HG02610 (cell line): ENCODE measurements around the gene HNRNPF.
"Not testable (repeated sequence)": the region's sequence is repeated elsewhere in the genome, so short reads cannot be mapped to it uniquely, and the experiment has no call there.

Experiments used
- ATAC-seq: cut with Tn5 transposase; IDR thresholded peaks from one replicate; pipeline ENCODE4 v1.9.1; 2021; ENCODE audit warnings: mild to moderate bottlenecking, moderate library complexity; ENCODE audit not compliant: unreplicated experiment

HNRNPF gene

GRCh38 chr10:43396928-43397624 lies 11.9 kb downstream of the HNRNPF start:
- peak; percentile 89 for ATAC-seq

- peak; percentile 60 for ATAC-seq
Observed at GRCh38 chr10:43396061-43396927, 12.7 kb downstream of the HNRNPF start.

DNA sequence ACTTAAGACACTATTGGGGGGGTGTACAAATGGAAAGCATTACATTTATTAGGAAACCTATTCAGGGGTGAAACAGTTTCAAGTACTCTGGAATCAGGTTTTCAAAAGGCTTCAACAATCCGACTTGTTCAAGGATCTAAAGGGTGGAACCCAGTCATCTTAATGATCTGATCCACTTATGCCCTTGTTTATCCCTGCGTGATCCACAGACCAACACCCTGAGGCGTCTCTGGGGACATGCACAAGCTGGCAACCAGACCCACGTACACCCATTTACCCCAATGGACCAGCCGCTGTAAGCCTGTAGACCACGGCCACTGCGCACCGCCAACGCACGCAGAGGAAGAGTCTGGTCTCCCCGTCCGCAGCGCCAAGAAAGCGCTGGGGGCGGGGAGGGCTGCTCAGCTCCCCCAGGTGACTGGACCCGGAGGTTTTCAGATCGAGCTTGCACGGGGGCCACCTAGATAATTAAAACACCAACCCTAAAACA lies 13.4 kb downstream of the HNRNPF start:
- no peak for ATAC-seq

DNA sequence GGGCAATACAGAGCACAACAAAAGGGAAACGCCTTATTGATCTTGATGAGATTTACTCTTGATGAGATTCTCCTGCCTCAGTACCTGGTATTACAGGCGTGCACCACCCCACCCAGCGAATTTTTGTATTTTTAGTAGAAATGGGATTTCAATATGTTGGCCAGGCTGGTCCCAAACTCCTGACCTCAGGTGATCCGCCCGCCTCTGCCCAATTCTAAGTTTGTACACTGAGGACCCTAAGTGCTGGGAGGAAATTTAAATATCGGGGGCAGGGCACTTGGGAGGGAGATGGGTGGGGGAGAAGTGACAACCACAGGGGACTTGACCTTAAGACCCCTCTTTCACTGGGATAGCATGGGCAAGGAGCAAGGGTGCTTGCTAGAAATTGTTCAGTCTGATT lies 14.1 kb downstream of the HNRNPF start:
- ATAC-seq: no peak

DNA sequence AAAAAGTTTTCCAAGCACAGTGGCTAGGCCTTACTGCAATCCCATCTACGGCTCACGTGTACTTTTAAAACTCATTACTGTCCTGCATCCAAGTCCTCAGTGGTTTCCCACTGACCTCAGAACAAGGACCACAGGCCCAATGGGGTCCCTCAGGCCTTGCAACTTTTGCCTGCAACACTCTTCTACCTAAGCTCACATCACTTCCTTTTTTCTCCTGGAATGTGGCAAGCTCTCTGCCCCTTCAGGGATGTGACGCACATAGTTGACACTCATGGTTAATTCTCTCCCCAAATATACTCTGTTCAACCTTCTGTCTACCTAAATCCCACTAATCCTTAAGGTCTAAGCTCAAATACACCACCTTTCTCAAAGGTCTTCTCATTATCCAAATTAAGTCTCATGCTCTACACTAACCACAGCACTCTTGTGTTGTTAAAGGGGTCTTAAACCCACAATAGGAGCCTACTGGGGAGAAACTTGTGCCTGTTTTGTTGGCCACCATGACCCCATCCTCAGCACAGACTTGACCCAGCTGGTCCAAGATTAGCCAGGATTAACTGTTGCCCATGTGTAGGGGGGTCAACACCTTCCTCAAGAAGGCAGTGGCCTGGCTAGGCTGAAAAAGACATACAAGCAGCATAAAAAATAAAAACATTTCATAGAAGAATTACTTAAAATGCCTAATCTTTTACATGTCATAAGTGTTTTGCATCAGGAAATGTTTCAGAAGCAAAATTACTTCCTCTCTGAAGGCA lies 15.2 kb downstream of the HNRNPF start:
- no peak for ATAC-seq

GRCh38 chr10:43393186-43393585 lies 15.8 kb downstream of the HNRNPF start:
- ATAC-seq: not testable (repeated sequence)

DNA sequence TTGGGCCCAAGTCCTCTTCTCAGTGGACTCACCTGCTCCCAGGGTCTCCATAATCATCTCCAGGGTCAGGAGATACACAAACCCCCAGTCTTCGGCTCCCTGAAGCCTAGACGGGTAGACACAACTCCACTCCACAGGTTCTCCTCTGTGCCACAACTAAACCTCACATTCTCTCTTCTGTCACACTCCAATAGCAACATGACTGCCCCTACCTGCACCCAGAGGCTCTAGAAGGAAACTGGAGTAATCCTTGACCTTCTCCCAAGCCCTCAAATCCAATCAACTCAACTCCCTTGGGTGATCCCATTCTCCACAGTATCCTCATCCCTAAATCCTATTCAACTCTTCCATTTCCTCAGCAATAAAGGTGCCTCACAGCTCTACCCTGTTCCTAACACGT lies 16.2 kb downstream of the HNRNPF start:
- no peak for ATAC-seq

GRCh38 chr10:43391496-43391895 lies 17.5 kb downstream of the HNRNPF start:
- ATAC-seq: no peak

DNA sequence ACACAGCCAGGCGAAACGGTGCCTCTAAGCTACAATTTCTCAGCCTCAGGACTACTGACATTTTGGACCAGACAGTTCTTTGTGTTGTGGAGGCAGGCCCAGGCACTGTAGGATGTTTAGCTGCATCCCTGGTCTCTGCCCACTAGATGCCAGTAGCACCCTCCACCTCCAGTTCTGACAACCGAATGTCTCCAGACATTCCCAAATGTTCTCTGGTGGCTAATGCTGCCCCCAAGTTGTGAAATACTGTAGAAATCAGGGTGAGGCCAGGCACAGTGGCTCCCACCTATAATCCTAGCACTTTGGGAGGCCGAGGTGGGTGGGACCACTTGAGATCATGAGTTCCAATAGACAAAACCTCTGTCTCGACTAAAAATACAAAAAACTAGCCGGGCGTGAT lies 18.2 kb downstream of the HNRNPF start:
- no peak for ATAC-seq

DNA sequence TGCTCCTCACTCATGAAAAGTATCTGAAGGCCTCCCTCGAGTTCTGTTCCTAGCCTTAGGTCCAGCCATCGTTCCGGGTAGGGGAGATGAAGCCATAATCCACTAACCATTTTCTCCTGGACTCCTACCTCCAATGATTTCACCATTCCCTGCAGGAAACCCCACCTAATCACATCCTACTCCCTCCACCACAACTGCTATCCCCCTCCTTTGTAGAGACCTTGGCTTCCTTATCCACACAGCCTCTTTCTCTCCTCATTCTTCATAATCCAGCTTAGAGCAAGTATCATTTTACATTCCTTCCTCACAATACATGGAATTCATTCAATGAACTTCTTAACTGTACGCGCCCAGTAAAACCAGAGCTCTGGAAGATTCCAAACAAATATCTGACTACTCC lies 18.7 kb downstream of the HNRNPF start:
- no peak for ATAC-seq

- no peak for ATAC-seq
Observed at GRCh38 chr10:43389867-43390266, 19.1 kb downstream of the HNRNPF start.

GRCh38 chr10:43387678-43388032 lies 21.3 kb downstream of the HNRNPF start:
- ATAC-seq: no peak

- ATAC-seq: no peak
Observed at GRCh38 chr10:43386981-43387677, 21.9 kb downstream of the HNRNPF start.

GRCh38 chr10:43386549-43386948 lies 22.4 kb downstream of the HNRNPF start:
- ATAC-seq: no peak

DNA sequence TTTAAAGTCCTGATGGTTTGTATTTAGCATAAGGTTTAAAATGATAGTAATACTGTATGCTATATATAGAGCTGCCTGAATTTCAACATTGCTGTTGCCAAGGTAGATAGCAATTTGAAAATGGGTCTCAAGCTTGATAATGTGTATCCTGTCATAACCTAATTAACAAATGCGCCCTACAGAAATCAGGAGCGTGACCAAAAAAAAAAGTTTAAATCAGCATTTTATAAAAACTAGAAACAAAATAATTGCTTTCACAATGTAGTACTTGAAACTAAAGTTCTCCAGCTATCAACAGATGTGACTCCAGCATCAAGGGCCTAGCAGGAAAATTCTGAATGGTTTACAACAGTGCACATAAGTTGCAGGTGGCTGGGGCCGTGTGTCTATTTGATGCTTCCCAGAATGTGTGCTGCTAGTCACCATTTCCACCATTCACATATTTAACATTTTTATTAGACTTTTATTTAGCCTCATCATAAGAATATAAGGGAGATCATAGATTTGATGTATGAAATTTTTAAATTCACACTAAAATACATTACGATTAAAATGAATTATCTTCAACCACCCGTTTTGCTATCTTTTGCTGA lies 23.5 kb downstream of the HNRNPF start:
- ATAC-seq: no peak

GRCh38 chr10:43384252-43385221 lies 24.4 kb downstream of the HNRNPF start:
- no peak for ATAC-seq

GRCh38 chr10:43383204-43383971 lies 25.6 kb downstream of the HNRNPF start:
- no peak for ATAC-seq

- ATAC-seq: no peak
Observed at GRCh38 chr10:43380610-43381222, 28.3 kb downstream of the HNRNPF start.
